ENCODE measurements around the gene PITPNM2.

The PITPNM2 gene

DNA sequence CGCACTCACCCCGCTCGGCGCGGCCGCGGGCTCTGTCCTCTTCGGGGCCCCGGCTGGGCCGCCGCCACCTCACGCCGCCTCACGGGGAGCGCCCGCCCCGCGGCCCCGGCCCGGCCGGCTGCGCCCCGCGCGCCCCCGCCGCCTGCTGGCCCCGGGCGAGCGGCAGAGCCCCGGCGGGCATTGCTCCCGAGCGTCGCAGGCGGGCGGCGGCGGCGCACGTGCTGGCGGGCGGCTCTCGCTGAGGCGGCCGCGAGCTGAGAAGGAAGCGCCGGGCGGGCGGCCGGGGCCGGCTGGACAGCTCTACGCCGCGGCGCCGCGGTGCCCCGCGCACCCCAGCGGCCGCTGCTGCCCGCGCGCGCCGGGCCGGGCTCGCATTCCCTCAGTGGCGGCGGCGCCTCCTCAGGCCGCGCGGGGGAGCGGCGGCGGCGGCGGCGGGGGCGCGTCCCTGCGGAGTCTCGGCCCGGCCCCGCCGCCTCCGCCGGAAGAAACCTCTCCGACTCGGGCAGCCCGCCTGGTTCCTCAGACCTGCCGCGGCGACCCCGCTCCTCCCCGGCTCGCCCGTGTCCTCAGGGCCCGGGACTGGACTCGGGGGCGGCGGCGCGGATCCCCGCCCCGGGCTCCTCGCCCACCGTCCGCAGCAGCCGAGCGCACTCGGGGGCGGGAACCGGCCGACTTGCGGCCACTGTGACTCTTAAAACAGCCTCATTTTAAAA is at the start of gene PITPNM2:
Gene PITPNM2, minus strand, starts transcription at position 347 of the 713 bp plus-strand sequence. CDS start 116,500 bp downstream, outside the sequence.
- ATAC-seq, result peak; percentile 88
- H3K4me3 Mint-ChIP-seq, result peak within 1 kb of the TSS; percentile 73
- peak within 1 kb of the TSS; percentile 68 for H3K27ac Mint-ChIP-seq
- no peaks in the 10 kb centered on the region for H3K9me3 Mint-ChIP-seq
- no peaks in the 10 kb centered on the region for H3K27me3 Mint-ChIP-seq
- H3K36me3 Mint-ChIP-seq, result no peaks in the 10 kb centered on the region
- peaks cover 21% of the 10 kb centered on the region for H3K4me1 Mint-ChIP-seq

DNA sequence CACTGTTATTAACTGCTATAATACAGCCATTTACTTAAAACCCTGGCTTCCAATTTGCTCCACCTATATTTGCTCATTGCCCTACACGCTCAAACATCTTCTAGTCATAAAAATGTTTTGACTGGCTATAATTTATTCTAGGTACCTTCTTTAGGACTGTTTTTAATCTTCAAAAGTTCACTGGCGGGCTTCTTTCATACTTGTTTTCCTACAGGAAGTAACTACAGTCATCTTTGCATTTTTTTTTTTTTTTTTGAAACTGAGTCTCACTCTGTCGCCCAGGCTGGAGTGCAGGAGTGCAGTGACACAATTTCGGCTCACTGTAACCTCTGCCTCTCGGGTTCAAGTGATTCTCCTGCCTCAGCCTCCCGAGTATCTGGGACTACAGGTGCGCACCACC is 49.5 kb upstream of the PITPNM2 start:
- Mint-ChIP-seq H3K4me1 (peaks cover 7% of the 10 kb centered on the region), H3K27ac (peak overlapping the region; percentile 26), H3K4me3 (no peak overlapping the region), H3K27me3 (no peaks in the 10 kb centered on the region), H3K36me3 (peaks cover 41% of the 10 kb centered on the region), H3K9me3 (no peaks in the 10 kb centered on the region)
- no peak for ATAC-seq

DNA sequence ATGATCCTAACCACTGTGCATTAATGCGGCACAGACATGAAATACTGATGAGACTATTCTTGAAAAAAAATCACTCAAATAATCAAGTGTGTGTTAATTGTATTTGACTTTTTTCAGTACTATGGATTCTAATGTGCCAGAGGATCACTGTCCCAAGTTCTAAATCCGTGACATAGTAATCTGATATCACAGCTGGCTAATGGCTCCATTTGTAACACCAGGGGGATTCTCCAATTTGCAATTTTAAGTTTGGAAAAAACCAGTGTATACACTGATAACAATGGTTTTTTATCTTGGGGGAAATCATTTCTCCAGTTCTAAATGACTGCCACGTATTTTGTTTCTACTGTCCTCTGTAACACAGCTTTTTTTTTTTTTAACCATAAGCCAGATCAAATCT is 49.0 kb upstream of the PITPNM2 start:
- no peak for ATAC-seq
- H3K4me3 Mint-ChIP-seq, result no peak overlapping the region
- H3K27me3 Mint-ChIP-seq, result no peaks in the 10 kb centered on the region
- H3K9me3 Mint-ChIP-seq, result no peaks in the 10 kb centered on the region
- peak overlapping the region; percentile 26 for H3K27ac Mint-ChIP-seq
- peaks cover 41% of the 10 kb centered on the region for H3K36me3 Mint-ChIP-seq
- H3K4me1 Mint-ChIP-seq, result peaks cover 7% of the 10 kb centered on the region

DNA sequence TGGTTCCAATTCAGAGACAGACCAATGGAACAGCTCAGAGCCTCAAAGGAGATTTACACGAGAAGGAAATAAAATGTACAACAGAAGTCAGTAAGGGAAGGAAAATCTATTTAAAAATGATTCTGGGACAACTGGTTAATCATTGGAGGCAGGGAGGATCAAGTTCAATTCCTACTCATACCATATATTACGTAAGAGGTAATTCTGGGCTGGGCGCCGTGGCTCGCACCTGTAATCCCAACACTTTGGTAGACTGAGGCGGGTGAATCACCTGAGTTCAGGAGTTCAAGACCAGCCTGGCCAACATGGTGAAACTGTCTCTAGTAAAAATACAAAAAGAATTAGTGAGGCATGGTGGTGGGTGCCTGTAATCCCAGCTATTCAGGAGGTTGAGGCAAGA is 36.7 kb upstream of the PITPNM2 start:
- Mint-ChIP-seq H3K36me3 (peaks cover 61% of the 10 kb centered on the region), H3K27ac (no peak overlapping the region), H3K4me1 (no peaks in the 10 kb centered on the region), H3K27me3 (no peaks in the 10 kb centered on the region), H3K9me3 (no peaks in the 10 kb centered on the region), H3K4me3 (no peak overlapping the region)
- ATAC-seq, result no peak

DNA sequence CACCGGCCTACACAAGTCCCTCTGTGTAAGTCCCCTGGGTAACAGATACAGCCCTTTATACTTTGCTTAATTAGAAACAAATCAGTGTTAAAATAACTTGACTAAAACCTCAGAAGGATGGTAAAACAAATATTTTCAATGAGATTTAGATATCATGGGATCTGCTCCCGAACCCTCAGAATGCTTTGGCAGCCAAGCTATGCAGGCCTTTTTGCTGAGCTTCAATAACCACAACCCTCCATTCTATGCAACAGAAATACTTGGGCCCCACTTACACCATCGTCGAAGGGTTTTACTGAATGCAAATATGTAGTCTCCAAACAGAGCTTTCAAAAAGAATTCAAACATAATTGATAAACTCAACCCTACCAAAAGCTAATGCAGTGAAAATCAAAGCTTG is 29.3 kb upstream of the PITPNM2 start:
- Mint-ChIP-seq H3K27ac (no peak overlapping the region), H3K36me3 (peaks cover 38% of the 10 kb centered on the region), H3K4me3 (no peak overlapping the region), H3K27me3 (no peaks in the 10 kb centered on the region), H3K4me1 (no peaks in the 10 kb centered on the region), H3K9me3 (no peaks in the 10 kb centered on the region)
- ATAC-seq, result no peak

DNA sequence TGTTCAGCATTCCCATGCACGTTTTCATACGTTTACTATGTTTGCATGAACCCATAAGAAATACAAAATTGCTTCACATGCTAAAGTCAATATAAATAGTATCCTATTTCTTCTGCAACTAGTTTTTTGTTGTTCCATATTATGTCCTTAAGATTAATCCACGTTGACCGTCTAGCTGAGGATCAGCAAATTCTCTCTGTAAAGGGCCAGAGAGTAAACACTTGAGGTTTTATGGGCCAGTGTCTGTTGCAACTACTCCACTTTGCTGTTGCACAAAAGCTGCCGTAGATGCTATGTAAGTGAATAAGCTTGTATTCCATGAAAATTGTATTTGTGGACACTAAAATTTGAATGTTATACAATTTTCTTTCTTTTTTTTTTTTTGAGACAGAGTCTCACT is 21.1 kb upstream of the PITPNM2 start:
- Mint-ChIP-seq H3K4me1 (no peaks in the 10 kb centered on the region), H3K27me3 (no peaks in the 10 kb centered on the region), H3K9me3 (no peaks in the 10 kb centered on the region), H3K36me3 (peaks cover 40% of the 10 kb centered on the region), H3K4me3 (no peak overlapping the region), H3K27ac (no peak overlapping the region)
- ATAC-seq, result no peak

DNA sequence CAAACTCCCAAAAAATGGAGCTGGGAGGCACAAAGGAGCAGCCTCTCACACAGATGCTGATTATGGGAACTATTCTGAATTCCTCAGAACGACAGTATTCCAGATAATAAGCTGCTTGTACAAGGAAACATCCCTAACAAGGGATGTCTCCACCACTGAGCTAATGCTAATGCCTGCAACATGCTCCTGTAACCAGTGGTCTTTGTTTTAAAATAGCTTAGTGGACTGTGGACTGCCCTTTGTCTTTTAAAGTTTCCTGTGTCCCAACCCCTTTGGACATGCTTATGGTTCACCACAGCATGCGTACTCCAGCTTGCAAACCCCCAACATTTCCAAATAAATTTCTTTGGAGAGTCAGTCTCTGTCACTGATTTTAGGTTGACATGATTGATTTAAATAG is 16.4 kb upstream of the PITPNM2 start:
- Mint-ChIP-seq H3K9me3 (no peaks in the 10 kb centered on the region), H3K36me3 (peaks cover 50% of the 10 kb centered on the region), H3K4me3 (no peak overlapping the region), H3K4me1 (peaks cover 6% of the 10 kb centered on the region), H3K27me3 (no peaks in the 10 kb centered on the region), H3K27ac (no peak overlapping the region)
- ATAC-seq, result no peak

DNA sequence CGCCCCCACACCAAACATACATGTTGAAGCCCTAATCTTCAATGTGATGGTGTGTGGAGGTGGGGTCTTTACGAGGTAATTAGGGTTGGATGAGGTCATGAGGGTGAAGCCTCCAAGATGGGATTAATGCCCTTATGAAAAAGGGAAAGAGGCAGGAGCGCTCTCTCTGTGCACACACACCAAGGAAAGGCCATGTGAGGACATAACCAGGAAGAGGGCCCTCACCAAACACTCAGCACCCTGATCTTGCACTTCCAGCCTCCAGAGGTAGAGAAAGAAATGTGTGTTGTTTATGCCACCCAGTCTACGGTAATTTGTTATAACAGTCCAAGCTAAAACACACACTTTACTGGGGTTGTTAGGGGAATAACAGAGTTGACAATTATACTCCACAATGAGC is 14.6 kb upstream of the PITPNM2 start:
- no peak overlapping the region for H3K27ac Mint-ChIP-seq
- peaks cover 6% of the 10 kb centered on the region for H3K4me1 Mint-ChIP-seq
- H3K36me3 Mint-ChIP-seq, result peaks cover 39% of the 10 kb centered on the region

DNA sequence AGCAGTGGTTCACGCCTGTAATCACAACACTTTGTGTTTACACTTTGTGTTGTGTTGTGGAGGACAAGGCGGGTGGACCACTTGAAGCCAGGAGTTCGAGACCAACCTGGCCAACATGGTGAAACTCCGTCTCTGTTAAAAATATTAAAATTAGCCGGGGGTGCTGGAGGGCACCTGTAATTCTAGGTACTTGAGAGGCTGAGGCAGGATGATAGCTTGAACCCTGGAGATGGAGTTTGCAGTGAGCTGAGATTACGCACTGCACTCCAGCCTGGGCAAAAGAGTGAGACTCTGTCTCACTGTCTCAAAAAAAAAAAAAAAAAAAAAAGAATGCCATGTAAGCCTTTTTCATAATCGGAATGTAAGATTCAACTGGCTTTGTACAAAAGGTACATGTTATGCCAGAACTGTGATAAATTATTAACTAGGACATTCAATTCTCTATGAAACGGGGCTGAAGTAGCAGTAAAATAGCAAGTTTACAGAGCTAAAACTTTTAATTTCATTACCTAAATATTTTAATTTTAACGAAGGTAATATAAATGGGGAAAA is 13.9 kb upstream of the PITPNM2 start:
- ATAC-seq, result no peak
- peaks cover 6% of the 10 kb centered on the region for H3K4me1 Mint-ChIP-seq
- no peaks in the 10 kb centered on the region for H3K27me3 Mint-ChIP-seq
- no peak overlapping the region for H3K27ac Mint-ChIP-seq
- no peaks in the 10 kb centered on the region for H3K9me3 Mint-ChIP-seq
- peaks cover 36% of the 10 kb centered on the region for H3K36me3 Mint-ChIP-seq
- no peak overlapping the region for H3K4me3 Mint-ChIP-seq

More for the DNA sequence above, 14.6 kb upstream of the PITPNM2 start:
- no peaks in the 10 kb centered on the region for H3K27me3 Mint-ChIP-seq
- H3K4me3 Mint-ChIP-seq, result no peak overlapping the region
- ATAC-seq, result no peak
- no peaks in the 10 kb centered on the region for H3K9me3 Mint-ChIP-seq

DNA sequence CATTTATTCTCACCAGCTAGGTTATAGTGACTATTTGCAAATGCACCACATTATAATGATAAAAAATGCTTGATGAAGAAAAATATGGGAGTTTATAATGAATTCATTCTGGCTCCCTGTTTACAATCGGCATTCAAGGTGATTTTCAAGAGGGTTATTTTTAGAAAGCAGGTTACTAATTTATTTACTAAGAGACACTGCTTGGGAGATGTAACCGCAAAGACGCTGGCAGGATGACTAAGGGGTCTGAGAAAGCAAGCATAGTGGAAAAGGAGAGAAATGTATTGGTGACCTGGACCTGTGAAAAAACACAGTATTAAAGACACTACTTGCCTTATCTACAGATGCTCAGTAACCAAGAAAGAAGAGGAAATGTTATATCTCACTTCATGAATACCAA is 13.3 kb upstream of the PITPNM2 start:
- no peaks in the 10 kb centered on the region for H3K9me3 Mint-ChIP-seq
- peaks cover 6% of the 10 kb centered on the region for H3K4me1 Mint-ChIP-seq
- H3K27ac Mint-ChIP-seq, result no peak overlapping the region
- H3K36me3 Mint-ChIP-seq, result peaks cover 36% of the 10 kb centered on the region
- H3K27me3 Mint-ChIP-seq, result no peaks in the 10 kb centered on the region
- ATAC-seq, result no peak
- no peak overlapping the region for H3K4me3 Mint-ChIP-seq

DNA sequence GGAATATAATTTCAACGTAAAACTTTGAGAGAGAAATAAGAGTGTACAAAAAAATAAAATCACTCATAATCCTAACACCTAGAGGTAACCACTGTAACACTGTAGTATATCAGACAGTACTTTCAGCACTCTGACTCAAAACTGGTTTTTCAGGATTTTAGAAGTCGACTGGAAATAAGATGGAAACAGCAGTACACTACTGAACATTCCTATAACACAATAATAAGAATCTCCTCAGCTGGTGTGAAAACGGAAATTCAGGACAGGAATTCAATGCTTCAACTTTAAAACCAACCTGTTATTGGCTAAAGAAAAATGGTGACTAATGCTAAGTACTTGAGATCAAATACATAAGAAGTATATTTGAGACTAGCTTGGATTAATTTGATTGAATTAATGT is 12.3 kb upstream of the PITPNM2 start:
- Mint-ChIP-seq H3K27me3 (no peaks in the 10 kb centered on the region), H3K27ac (no peak overlapping the region), H3K4me1 (peaks cover 6% of the 10 kb centered on the region), H3K9me3 (no peaks in the 10 kb centered on the region), H3K36me3 (peaks cover 30% of the 10 kb centered on the region), H3K4me3 (no peak overlapping the region)
- no peak for ATAC-seq

DNA sequence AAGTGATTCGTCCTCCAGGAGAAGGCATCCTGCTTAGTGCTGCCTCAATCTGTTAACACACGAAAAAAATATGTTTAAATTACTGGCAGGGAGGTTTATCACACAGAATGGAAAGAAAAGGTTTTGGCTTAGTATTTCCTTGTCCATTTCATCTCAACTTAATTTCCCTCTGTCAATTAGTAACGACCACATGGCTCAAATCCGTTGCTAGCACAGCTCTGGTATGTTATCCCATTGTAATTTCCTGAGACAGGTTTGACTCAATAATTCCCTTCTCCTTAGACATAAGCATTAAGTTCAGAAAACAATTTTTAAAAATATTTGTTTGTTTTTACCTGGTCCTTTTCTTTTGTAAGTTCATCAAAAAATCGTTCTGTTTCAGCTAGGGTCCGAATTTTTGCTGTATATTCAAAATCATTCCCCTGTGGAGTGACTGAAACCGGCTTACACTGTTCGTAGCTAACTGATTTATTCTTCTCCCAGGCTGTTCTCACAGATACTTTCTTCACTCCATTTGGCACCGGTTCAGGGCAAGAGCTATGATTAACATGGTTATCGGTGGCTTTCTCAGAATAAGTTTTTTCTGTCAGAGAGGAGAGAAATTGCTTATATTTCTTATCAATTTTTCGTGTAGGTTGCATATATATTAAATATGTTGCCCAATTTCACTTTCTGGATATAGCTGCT is 10.1 kb upstream of the PITPNM2 start:
- no peak for ATAC-seq
- Mint-ChIP-seq H3K36me3 (peaks cover 20% of the 10 kb centered on the region), H3K27ac (no peak overlapping the region)

DNA sequence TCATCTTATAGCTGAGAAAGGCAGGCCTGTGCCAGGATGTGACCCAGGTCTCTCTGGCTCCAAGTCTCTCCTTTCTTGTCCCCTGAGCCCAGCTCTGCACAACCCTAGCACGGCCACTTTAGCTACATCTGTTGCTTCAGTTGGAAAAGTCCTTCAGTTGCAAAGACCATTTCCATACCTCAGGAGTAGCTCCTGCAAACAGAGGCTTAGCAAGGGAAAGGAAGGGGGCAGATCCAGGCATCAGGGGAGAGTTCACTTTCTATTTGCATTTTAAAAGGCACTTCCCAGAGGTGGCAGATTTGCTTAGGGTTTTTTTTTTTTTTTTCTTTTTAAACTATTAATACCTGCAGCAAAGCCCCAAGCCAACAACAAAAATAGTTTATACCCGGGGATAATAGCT is 3.0 kb upstream of the PITPNM2 start:
- no peak overlapping the region for H3K4me3 Mint-ChIP-seq
- H3K27me3 Mint-ChIP-seq, result no peaks in the 10 kb centered on the region
- no peak for ATAC-seq
- H3K36me3 Mint-ChIP-seq, result no peaks in the 10 kb centered on the region
- no peaks in the 10 kb centered on the region for H3K9me3 Mint-ChIP-seq
- H3K4me1 Mint-ChIP-seq, result peaks cover 13% of the 10 kb centered on the region
- no peak overlapping the region for H3K27ac Mint-ChIP-seq

More for the DNA sequence above, 10.1 kb upstream of the PITPNM2 start:
- Mint-ChIP-seq H3K9me3 (no peaks in the 10 kb centered on the region), H3K27me3 (no peaks in the 10 kb centered on the region), H3K4me3 (no peak overlapping the region), H3K4me1 (peaks cover 6% of the 10 kb centered on the region)

DNA sequence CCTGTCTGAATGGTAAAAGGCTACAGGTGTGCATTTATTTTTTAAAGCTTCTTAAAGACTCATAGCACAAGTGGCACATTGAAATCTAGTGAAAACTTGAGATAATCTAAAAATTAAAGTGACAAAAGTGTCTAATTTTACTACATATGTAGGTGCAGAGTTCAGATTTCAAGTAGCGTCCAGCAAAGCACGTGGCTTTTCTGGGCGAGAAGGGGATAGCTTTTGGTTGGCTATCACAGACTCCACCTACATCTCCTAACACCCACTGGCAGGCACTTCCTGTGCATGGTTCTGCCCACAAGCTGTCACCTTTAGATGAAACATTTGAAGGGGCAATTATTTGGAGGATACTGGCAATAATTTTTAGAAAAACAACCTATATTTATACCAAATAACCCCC is 1.9 kb upstream of the PITPNM2 start:
- H3K4me3 Mint-ChIP-seq, result no peak overlapping the region
- H3K36me3 Mint-ChIP-seq, result no peaks in the 10 kb centered on the region
- H3K27ac Mint-ChIP-seq, result no peak overlapping the region
- ATAC-seq, result no peak
- H3K27me3 Mint-ChIP-seq, result no peaks in the 10 kb centered on the region
- peaks cover 21% of the 10 kb centered on the region for H3K4me1 Mint-ChIP-seq
- H3K9me3 Mint-ChIP-seq, result no peaks in the 10 kb centered on the region

DNA sequence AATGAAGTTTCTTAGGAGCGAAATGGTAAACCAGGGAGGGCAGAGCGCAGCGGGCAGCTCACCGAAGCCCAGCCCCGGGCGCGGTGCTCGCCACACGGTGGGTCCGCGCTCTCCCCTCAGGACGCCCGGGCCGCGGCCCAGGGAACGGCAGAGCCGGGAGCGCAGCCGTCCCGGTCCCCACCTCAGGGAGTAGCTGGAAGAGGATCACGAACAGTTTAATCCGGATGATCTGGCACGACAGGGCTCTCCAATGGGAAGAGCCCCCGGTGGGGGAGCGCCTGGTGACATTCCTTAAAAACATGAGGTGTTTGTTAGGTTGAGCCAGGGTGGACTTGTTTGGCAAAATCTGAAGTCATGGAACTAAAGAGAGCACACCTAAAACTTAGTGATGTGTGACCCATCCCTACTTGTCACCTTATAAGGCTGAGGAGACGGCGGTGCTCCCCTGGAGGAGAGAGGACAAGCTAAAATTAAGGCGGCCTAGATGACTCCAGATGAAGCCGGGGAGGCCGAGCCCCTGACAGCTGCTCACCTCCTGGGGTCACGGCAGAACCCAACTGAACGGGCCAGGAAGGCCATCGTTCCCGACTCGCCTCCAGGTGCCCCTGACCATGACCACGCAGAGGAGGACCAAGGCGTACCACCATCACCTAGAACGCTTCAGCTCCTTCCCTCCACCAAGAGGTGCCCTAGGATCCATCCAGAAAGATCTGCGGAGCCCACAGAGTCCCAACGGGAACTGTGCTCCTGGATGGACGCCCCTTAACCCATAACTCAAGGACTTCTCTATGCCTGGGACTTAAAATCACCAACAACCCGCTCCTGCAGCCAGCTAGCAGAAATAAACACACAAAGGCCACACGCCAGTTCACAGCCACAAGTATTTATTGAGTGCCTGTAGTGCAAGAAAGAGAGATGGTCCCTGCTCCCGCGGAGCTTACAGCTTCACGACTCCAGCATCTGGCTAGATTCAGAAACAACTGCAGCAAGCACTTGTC is 866 bp upstream of the PITPNM2 start:
- Mint-ChIP-seq H3K27me3 (no peaks in the 10 kb centered on the region), H3K4me3 (peak overlapping the region; percentile 73), H3K9me3 (no peaks in the 10 kb centered on the region), H3K36me3 (no peaks in the 10 kb centered on the region), H3K27ac (peak overlapping the region; percentile 68), H3K4me1 (peaks cover 21% of the 10 kb centered on the region)
- peak; percentile 35 for ATAC-seq

Measured in stimulated activated memory B cell treated with anti-CD40 and anti-IgM and Interleukin-4, amounts not matched to agents 10 μg/mL and 1 μg/mL and 100 μg/mL, for 72 hours (primary cell).